PC-9 (cell line): ENCODE data around the gene NAT16.

Experiments
- EZH2 ChIP-seq: fragments of 200-600 bp; sonication (generic); IDR thresholded peaks from 2 replicates; pipeline ENCODE4 v1.8.0; 2017; ENCODE audit warnings: antibody characterized with exemption, low read depth
- TF ChIP-seq, protein P1 (sequence below): fragments of 200-600 bp; sonication (generic); conservative IDR thresholded peaks from 2 replicates; pipeline ENCODE4 v1.6.1; 2017; ENCODE audit warnings: mixed run types, antibody characterized with exemption, mild to moderate bottlenecking, moderate library complexity

DNA sequence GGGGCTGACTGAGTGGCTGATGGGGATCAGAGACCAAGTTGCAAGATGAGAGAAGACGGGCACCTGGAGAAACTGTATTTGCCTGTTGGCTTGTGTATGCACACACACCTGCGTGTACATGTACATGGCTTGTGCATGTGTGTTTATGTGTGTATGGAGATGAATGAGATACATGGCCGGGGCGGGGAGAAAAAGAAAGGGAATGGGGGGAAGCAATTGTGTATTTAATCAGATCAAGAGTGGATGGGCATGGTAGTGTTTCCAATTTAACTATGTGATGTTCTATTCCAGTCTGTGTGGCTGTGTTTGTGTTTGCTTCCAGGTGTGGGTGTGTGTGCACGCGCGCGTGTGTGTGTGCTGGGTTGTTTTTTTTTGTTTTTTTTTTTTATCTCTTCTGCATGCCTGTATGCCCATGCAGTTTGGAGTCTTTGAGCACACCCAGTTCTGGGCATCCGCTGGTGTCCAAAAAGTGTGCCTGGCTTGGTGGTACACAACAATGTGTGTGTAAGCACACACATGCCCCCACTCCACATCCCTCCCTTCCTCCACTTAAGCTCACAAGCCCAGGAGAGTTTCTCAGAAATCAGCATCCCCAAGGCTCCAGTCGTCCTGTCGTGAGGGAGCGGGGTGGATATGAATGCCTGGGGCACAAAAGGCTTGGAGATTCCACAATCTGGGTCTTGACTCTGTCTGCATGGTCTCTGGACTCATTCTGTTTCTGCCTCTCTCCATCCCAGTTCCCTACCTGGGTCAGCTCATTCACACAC, 12.3 kb downstream of the NAT16 start:
- TF ChIP-seq, protein P1, sequence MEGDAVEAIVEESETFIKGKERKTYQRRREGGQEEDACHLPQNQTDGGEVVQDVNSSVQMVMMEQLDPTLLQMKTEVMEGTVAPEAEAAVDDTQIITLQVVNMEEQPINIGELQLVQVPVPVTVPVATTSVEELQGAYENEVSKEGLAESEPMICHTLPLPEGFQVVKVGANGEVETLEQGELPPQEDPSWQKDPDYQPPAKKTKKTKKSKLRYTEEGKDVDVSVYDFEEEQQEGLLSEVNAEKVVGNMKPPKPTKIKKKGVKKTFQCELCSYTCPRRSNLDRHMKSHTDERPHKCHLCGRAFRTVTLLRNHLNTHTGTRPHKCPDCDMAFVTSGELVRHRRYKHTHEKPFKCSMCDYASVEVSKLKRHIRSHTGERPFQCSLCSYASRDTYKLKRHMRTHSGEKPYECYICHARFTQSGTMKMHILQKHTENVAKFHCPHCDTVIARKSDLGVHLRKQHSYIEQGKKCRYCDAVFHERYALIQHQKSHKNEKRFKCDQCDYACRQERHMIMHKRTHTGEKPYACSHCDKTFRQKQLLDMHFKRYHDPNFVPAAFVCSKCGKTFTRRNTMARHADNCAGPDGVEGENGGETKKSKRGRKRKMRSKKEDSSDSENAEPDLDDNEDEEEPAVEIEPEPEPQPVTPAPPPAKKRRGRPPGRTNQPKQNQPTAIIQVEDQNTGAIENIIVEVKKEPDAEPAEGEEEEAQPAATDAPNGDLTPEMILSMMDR, result no peak
- no peak for TF ChIP-seq EZH2
